ENCODE results near the gene SFSWAP.
"Not testable (repeated sequence)": the region's sequence is repeated elsewhere in the genome, so short reads cannot be mapped to it uniquely, and the experiment has no call there.

The SFSWAP gene

GRCh38 chr12:131704509-131704908, 6.4 kb upstream of the SFSWAP start:
- DNase-seq: no peak

DNA sequence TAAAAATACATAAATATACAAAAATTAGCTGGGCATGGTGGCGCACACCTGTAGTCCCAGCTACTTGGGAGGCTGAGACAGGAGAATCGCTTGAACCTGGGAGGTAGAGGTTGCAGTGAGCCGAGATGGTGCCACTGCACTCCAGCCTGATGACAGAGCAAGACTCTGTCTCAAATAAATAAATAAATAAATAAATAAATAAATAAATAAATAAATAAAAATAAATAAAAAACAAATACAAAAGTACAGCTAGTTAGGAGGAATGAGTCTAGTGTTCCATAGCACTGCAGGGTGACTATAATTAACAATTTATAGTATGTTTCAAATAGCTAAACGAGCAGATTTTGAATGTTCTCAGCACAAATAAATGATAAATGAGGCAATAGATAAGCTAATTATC, 4.2 kb upstream of the SFSWAP start:
- not testable (repeated sequence) for DNase-seq

- DNase-seq: no peak
Observed at GRCh38 chr12:131709226-131709625, 1.7 kb upstream of the SFSWAP start.

GRCh38 chr12:131711551-131712205, 788 bp downstream of the SFSWAP start:
- DNase-seq: no peak

DNA sequence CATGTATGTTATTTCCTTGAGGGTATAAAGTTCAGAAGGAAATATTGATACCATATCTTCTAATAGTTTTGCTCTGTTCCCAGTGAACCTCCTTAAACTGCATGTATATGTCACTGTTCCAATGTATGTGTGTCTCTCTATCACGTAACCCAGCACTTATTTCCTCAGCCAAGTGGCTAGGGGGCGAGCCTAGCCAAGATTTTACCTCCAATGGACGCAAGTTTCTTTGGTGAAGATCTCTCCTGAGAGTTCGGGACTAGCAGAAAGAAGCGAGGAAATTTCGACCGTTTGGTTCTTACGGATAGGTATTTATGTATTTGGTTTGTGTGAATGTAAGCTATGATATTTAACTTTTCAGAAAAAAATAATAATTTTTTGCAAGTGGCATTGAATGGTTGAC, 2.5 kb downstream of the SFSWAP start:
- DNase-seq: no peak

GRCh38 chr12:131714759-131715158, 3.9 kb downstream of the SFSWAP start:
- DNase-seq: no peak

DNA sequence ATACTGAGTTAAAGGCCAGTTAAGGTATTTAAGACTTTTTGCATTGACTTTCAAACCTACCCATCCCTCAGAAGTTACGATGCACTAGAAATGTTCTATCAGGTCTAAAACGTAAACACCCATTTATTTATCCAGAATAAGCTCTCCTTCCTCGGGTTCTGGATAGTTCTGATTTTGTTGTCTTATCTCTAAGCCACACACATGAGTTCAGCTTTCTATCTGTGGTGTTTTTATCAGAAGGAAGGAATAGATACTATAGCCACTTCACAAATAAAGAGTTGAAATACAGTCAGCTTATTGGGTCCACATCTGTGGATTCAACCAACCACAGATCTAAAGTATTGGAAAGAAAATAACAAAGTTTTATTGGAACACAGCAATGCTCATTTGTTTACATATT, 5.4 kb downstream of the SFSWAP start:
- no peak for DNase-seq

GRCh38 chr12:131720241-131720640, 9.4 kb downstream of the SFSWAP start:
- no peak for DNase-seq

DNA sequence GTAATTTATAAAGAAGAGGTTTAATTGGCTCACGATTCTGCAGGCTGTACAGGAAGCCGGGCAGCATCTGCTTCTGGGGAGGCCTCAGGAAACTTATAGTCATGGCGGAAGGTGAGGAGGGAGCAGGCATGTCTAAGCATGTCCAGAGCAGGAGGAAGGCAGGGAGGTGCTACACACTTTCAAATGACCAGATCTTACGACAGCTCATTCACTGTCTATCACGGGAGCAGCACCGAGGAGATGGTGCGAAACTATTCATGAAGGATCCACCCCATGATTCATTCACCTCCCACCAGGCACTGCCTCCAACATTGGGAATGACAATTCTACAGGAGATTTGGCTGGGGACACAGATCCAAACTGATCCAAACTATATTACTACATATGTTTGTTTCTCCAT, 10.0 kb downstream of the SFSWAP start:
- DNase-seq: no peak

- DNase-seq: no peak
Observed at GRCh38 chr12:131721548-131721947, 10.7 kb downstream of the SFSWAP start.

DNA sequence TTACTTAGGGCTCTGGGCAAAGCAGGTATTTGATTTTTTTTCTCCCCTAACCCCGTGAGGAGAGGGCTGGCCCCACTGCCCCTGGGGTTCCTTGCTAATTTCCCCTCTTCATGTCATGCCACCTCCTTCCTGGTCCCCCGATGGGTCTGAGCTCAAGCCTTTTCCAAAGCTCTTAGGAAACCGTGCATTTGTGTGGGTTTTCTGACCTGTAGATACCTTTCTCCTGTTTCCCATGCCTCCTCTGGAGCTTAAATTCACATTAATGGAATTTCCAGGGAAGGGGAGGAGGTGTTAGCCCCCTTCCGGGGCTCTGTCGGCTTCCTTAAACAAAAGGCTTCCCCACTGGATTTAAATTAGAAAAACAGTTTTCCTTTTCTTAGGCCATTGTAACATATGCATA, 12.6 kb downstream of the SFSWAP start:
- DNase-seq: no peak

DNA sequence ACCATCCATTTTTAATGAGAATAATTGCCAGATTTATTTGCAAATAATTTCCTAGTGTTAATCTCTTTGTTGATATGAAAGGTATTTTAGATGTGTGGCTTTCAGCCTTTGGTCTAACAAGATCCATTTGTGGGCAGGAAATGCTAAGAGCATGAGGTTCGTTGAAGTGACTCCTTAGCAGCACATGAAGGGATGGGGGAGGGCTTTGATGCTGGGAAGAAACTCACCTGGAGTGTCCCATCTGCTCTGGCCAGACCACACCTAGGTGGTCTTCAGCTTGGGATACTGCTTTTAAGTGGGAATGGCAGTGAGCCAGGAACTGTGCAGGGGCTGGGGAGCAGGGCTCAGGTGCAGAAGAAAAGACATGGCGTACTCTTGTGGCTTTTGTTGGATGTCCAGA, 13.6 kb downstream of the SFSWAP start:
- no peak for DNase-seq

DNA sequence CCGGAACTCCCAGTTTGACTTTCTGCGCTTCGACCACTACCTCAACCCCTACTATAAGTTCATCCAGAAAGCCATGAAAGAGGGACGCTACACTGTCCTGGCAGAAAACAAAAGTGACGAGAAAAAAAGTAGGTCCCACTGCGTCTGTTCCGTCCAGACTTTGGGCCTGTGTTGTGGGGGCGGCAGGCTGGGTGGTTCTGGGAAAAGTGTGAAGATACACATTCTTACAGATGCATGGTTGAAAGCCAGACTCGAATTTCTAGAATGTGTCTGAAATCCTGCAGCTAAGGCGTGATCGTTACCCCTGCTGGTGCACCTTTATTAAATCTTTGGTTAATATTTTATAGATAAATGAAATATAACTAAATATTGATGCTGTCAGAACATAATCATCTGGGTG, 14.6 kb downstream of the SFSWAP start:
- no peak for DNase-seq

DNA sequence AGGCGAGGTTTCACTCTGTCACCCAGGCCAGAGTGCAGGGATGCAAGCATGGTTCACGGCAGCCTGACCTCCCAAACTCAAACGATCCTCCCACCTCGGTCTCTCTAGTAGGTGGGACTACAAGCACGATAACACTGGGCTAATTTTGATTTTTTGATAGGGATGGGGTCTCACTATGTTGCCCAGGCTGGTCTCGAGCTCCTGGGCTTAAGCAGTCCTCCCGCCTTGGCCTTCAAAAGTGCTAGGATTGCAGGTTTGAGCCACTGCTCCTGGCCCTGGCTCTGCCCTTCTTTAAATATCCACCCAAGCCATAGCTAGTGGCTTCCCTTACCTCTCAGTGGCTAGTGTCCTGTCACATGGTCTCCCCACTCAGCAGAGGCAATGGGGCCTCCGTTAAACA, 17.8 kb downstream of the SFSWAP start:
- DNase-seq: no peak

DNA sequence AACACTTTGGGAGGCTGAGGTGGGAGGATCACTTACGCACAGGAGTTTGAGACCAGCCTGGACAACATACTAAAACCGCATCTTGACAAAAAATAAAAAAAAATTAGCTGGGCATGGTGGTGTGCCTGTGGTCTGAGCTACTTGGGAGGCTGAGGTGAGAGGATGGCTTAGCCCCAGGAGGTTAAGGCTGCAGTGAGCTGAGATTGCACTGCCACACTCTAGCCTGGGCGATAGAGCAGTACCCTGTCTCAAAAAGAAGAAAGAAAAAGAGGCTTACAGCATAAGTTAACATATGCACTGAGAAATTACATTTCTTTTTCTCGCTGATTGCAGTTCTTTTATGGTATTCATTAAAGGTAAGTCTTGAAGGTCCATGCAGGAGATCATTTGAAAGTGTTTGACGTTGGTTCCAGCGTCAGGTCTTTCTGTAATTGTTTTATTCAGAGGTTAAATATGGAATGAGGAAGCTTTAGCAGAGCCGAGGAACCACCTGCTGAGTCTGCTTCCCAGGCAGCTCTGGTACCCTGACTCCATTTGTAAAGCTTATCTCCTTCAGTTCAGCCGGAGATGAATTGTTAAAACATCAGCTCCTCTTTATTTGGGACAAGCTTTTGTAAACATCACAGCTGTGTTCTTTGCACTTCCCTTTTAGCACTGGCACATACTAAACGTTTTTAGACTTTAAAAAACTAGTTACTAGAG, 18.5 kb downstream of the SFSWAP start:
- no peak for DNase-seq

- DNase-seq: no peak
Observed at GRCh38 chr12:131732996-131733615, 22.2 kb downstream of the SFSWAP start.

DNA sequence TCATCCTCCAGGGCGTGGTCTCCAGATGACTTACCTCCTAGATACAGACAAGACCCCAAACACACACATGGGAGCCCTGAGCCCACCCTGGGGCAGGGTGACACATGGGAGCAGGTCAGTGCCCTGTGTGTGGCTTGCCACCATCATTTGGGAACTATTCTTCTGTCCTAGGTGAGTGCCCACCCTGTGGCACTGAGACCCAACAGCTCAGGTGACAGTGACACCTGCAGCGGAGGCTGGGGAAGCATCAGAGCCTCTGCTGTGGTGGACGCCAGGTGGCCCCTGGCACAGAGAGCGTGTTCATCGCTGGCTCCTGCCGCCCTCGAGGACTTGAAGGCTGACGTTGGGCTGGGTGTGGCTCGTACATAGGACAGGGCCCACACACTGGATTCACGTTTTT, 23.0 kb downstream of the SFSWAP start:
- DNase-seq: no peak

GRCh38 chr12:131734336-131735152, 23.7 kb downstream of the SFSWAP start:
- DNase-seq: no peak

DNA sequence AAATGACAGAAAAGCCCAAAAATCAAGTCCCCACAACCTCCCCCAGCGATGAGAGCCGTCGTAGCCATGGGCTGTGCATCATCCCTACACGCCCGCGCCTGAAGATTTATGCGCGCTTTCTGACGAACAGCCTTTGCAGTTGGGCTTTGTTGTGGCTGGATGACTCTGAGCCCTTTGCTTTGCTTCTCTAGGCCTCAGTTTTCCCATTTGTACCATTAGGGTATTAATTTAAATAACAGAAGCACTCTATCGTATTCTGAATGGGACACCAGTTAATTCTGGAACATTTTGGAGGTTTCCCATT, 24.2 kb downstream of the SFSWAP start:
- DNase-seq: no peak

DNA sequence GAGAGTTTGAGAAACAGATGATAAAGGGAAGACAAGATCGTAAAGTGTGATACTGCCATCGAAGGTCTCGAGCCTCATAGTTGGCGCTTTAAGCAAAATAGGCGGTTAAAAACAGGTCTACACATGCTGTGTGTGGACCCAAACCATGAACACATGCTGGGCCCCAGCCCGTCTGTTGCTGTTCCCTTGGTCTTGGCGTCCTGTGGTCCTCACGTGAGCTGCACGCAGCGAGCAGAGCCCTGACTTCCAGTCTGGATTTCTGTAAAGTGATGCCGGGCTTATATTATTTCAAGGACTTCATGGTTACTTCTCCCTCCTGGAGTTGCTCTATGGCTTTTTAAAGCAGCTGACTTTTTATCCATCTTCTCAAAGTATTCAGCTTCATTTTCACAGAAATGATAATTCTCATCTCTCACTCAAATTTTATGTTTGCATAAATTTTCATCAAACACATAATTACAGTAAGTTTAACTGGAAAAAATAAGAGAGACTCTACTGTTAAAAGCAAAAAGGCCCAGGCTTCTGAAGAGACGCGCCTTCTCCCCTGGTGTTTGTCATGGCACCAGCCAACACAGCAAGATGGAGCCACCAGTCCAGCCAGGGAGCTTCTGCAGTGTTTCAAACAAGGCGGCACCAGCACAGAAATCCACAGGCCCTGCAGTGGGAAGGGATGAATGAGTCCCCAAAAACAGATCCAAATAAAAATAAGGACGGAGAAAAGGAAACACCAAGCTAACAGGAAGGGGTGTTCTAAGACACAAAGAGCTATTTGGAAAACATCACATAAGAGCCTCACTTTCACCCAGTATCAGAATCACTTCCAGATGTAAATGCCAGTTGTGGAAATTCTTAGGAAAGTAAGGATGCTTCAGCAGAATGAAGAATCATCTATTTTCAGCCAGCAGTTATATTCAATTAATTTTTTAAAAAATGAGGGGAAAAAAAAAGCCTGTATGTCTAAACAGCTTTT, 24.9 kb downstream of the SFSWAP start:
- no peak for DNase-seq

DNA sequence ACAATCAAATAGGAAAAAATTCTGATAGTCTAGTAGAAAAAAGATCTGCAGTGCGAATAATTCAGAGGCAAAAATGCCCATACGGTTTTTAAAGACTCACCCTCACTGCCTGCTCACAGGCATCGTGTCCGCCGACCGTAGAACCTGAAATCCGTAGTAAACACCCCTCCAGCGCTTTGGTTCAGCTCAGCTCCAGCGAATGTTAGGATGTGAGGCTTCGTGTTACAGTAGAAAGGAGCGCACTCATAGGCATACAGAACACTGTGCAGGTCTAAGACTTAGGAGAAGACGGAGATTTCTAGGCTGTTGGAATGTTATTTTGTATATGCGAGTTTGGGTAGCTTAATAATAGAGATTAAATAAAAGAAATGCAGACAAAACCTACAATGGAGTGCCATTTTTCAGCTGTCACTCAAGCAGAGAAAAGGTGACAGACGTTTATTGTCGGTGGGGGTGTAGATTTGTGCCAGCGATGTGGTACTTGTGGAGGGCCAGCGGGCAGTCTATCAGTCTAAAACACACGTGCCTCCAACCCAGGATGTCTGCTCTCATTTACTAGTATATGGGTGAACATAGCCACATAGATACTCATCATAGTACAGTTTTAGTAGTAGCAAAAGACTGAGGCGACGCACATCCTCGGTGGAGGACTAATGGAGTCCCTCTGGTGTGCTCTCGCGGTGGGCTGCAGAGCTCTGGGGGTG, 25.7 kb downstream of the SFSWAP start:
- DNase-seq: no peak

All from stimulated activated CD8-positive, alpha-beta memory T cell treated with anti-CD3 and anti-CD28 coated beads, Interleukin-4, amount 100 ng/mL, for 48 hours (primary cell).